ENCODE data around the gene ITSN2.

- TF ChIP-seq CTCF (IDR thresholded peaks at IDR 0.05) (no peak), POLR2AphosphoS5 (IDR thresholded peaks at IDR 0.05) (no peak), POLR2A (IDR thresholded peaks at IDR 0.05) (no peak)
Measured at GRCh38 chr2:24360963-24361330, 611 bp upstream of the ITSN2 start.

All from breast epithelium (tissue), 3 donors.